ENCODE data around the gene ISY1. TPM values are rescaled to one million over a fixed set of nuclear protein-coding genes. Genes with fewer than 3 reads are reported as not detected.

Gene ISY1
- total RNA-seq, 4 donors from 2014 or later = 19.6 to 34.9 (median 22.3) TPM

GRCh38 chr3:129121016-129121791, 39.7 kb downstream of the ISY1 start:
- no peaks in the 10 kb centered on the region for H3K27me3 ChIP-seq
- peak overlapping the region; percentile 87 to 92 (median 90) for H3K27ac ChIP-seq
- in situ Hi-C loops (cut with MboI; ENCODE audit: low sequenced_read_pairs in 4 of 4) (no loop called here), intact Hi-C loops (cut with DNase I; ENCODE audit: low total_unique reads) (loop anchor here (5.0 kb wide), 1 partner anchor 196 kb away; a partner anchor contains a TSS)
- peak; percentile 46 to 50 for ATAC-seq
- H3K4me3 ChIP-seq = peak overlapping the region; percentile 74 to 85 (median 80)
- DNase-seq = no peak
- no peaks in the 10 kb centered on the region for H3K36me3 ChIP-seq
- H3K4me1 ChIP-seq = peaks cover 15 to 19% of the 10 kb centered on the region in 2 donors
- no peaks in the 10 kb centered on the region for H3K9me3 ChIP-seq
- TF ChIP-seq CTCF (IDR thresholded peaks at IDR 0.05 in 4 of 5, conservative IDR thresholded peaks at IDR 0.05 in 1 of 5) = peak in 1 of 5 experiments; percentile 10
- TF ChIP-seq POLR2A (IDR thresholded peaks at IDR 0.05) = peak in 1 of 2 donors; percentile 29

- in situ Hi-C loops (cut with MboI; ENCODE audit: low sequenced_read_pairs in 4 of 4) = no loop called here
- intact Hi-C loops (cut with DNase I; ENCODE audit: low total_unique reads) = loop anchor here (5.0 kb wide), 1 partner anchor 197 kb away; a partner anchor contains a TSS
Observed at GRCh38 chr3:129120254-129121004, 40.4 kb downstream of the ISY1 start.

GRCh38 chr3:129119365-129120100, 41.3 kb downstream of the ISY1 start:
- H3K27me3 ChIP-seq = no peaks in the 10 kb centered on the region
- no peak for DNase-seq
- intact Hi-C loops (cut with DNase I; ENCODE audit: low total_unique reads) = loop anchor here (5.0 kb wide), 1 partner anchor 198 kb away; a partner anchor contains a TSS
- no peak for TF ChIP-seq CTCF (IDR thresholded peaks at IDR 0.05 in 4 of 5, conservative IDR thresholded peaks at IDR 0.05 in 1 of 5)
- TF ChIP-seq POLR2A (IDR thresholded peaks at IDR 0.05) = no peak
- H3K4me3 ChIP-seq = peak overlapping the region in 3 of 4 donors; percentile 75 to 85 (median 85)
- ATAC-seq = no peak
- H3K36me3 ChIP-seq = no peaks in the 10 kb centered on the region
- H3K27ac ChIP-seq = peak overlapping the region; percentile 87 to 92 (median 90)
- H3K4me1 ChIP-seq = peaks cover 15 to 19% of the 10 kb centered on the region in 2 donors
- in situ Hi-C loops (cut with MboI; ENCODE audit: low sequenced_read_pairs in 4 of 4) = no loop called here
- H3K9me3 ChIP-seq = no peaks in the 10 kb centered on the region

More at GRCh38 chr3:129120254-129121004, 40.4 kb downstream of the ISY1 start:
- TF ChIP-seq POLR2A (IDR thresholded peaks at IDR 0.05) (peak; percentile 33 to 66), CTCF (IDR thresholded peaks at IDR 0.05 in 4 of 5, conservative IDR thresholded peaks at IDR 0.05 in 1 of 5) (peak in 4 of 5 experiments; percentile 11 to 33 (median 28))
- Histone ChIP-seq H3K27ac (peak overlapping the region; percentile 87 to 92 (median 90)), H3K27me3 (no peaks in the 10 kb centered on the region), H3K36me3 (no peaks in the 10 kb centered on the region), H3K9me3 (no peaks in the 10 kb centered on the region), H3K4me1 (peaks cover 15 to 19% of the 10 kb centered on the region in 2 donors), H3K4me3 (peak overlapping the region; percentile 74 to 85 (median 80))
- peak; percentile 40 to 45 for ATAC-seq
- DNase-seq = peak; percentile 58 to 70

GRCh38 chr3:129118745-129119144, 42.1 kb downstream of the ISY1 start:
- Histone ChIP-seq H3K4me3 (no peak overlapping the region), H3K27ac (no peak overlapping the region), H3K4me1 (peaks cover 15 to 19% of the 10 kb centered on the region in 2 donors), H3K9me3 (no peaks in the 10 kb centered on the region), H3K27me3 (no peaks in the 10 kb centered on the region), H3K36me3 (no peaks in the 10 kb centered on the region)
- no peak for DNase-seq
- intact Hi-C loops (cut with DNase I; ENCODE audit: low total_unique reads) (no loop called here), in situ Hi-C loops (cut with MboI; ENCODE audit: low sequenced_read_pairs in 4 of 4) (no loop called here)
- TF ChIP-seq POLR2A (IDR thresholded peaks at IDR 0.05) (no peak), CTCF (IDR thresholded peaks at IDR 0.05 in 4 of 5, conservative IDR thresholded peaks at IDR 0.05 in 1 of 5) (no peak)
- ATAC-seq = no peak

Measured in gastrocnemius medialis (tissue), 4 donors.